Fibroblast of mammary gland (primary cell): ENCODE measurements around the gene FAM234B.
"Not testable (repeated sequence)": the region's sequence is repeated elsewhere in the genome, so short reads cannot be mapped to it uniquely, and the experiment has no call there.

ENCODE experiments used
- DNase-seq: peaks from one replicate; pipeline ENCODE4 v3.0.0-alpha.2; 2010; ENCODE audit warnings: low read depth
- H3K4me3 ChIP-seq: 2 replicates; pipeline ENCODE4 v1.5.1; 2011; ENCODE audit warnings: low read depth, mild to moderate bottlenecking, low read length, moderate library complexity; ENCODE audit not compliant: control insufficient read depth
- TF ChIP-seq, protein P1 (sequence below): conservative IDR thresholded peaks from 2 replicates; pipeline ENCODE4 v1.5.1; 2011; ENCODE audit warnings: low read depth, low read length, inconsistent platforms; ENCODE audit not compliant: control insufficient read depth, insufficient read depth

FAM234B gene

DNA sequence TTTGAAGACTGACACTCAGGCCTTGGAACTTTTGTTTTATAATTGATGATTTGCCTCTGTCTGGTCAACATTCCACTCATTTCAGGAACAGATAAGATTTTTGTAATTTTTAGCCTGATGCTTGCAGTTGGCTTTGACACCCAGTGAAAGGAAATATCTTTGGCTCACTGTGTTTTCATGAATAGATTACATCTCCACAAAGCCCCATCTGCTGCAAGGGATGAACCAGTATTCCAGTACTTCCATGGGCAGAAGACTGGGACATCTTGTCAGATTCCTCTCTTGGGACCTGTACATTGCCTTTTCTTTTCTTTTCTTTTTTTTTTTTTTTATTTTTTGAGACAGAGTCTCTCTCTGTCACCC lies 30.9 kb downstream of the FAM234B start:
- TF ChIP-seq, protein P1, sequence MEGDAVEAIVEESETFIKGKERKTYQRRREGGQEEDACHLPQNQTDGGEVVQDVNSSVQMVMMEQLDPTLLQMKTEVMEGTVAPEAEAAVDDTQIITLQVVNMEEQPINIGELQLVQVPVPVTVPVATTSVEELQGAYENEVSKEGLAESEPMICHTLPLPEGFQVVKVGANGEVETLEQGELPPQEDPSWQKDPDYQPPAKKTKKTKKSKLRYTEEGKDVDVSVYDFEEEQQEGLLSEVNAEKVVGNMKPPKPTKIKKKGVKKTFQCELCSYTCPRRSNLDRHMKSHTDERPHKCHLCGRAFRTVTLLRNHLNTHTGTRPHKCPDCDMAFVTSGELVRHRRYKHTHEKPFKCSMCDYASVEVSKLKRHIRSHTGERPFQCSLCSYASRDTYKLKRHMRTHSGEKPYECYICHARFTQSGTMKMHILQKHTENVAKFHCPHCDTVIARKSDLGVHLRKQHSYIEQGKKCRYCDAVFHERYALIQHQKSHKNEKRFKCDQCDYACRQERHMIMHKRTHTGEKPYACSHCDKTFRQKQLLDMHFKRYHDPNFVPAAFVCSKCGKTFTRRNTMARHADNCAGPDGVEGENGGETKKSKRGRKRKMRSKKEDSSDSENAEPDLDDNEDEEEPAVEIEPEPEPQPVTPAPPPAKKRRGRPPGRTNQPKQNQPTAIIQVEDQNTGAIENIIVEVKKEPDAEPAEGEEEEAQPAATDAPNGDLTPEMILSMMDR = no peak
- no peak for DNase-seq
- no peak overlapping the region for H3K4me3 ChIP-seq

DNA sequence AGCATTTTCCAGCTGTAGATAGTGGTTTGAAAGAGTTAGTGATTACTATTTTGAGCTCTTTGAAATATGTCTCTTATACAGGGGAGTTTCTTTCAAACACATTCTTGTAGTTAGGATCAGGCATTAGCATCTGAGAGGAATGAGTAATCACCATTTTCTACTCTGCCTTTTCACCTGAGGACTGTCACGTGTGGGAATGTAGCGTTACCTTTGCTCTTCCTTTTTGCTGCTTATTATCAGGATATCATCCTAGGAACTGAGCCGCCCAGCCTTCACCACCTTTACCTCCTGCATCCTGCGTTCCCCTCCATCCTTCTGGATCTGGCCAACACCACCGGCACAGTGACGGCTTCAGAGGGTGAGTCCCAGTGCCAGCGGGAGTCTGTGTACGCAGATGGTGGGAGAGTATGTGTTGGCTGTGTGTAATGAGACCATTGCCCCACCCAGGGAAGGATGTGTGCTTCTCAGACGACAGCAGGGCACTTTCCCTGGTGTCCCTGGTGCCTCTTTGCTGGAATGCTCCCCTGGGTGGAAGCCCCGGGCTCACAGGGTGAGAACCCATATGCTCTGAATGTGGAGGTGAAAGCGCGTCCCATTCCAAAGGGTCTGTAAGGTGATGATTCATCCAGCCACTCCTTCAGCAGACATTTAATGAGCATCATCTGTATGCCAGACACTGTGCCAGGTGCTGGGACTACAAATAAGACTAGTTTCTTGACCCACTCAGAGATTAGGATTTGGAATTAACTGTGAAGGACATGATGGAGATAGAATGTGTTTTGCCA lies 31.8 kb downstream of the FAM234B start:
- DNase-seq = no peak
- TF ChIP-seq, protein P1 = no peak

GRCh38 chr12:13079440-13079906 lies 35.3 kb downstream of the FAM234B start:
- TF ChIP-seq, protein P1 = no peak
- DNase-seq = no peak

More for the DNA sequence above, 31.8 kb downstream of the FAM234B start:
- no peak overlapping the region for H3K4me3 ChIP-seq

DNA sequence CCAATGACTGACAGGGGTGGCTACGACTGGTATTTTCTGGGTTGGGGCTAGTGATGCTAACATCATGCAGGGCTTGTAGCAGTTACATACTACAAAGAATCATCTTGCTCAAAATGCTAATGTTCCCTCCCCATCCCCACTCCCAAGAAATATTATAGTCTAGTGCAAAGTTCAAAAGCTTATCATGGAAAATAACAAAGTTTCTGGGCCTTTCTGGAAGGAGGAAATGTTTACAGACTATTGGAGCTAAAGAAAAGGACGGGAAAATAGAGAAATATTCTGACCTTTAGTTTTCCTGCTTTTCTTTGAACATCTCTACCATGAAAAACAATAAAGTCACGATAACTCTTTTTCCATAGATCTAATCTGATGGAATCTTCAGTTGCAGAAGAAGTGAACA lies 36.1 kb downstream of the FAM234B start:
- no peak overlapping the region for H3K4me3 ChIP-seq
- no peak for DNase-seq
- TF ChIP-seq, protein P1 = no peak

More at GRCh38 chr12:13079440-13079906, 35.3 kb downstream of the FAM234B start:
- no peak overlapping the region for H3K4me3 ChIP-seq

- TF ChIP-seq, protein P1 = no peak
- no peak for DNase-seq
- no peak overlapping the region for H3K4me3 ChIP-seq
These were observed 38.7 kb downstream of the FAM234B start for GRCh38 chr12:13082861-13083260.

DNA sequence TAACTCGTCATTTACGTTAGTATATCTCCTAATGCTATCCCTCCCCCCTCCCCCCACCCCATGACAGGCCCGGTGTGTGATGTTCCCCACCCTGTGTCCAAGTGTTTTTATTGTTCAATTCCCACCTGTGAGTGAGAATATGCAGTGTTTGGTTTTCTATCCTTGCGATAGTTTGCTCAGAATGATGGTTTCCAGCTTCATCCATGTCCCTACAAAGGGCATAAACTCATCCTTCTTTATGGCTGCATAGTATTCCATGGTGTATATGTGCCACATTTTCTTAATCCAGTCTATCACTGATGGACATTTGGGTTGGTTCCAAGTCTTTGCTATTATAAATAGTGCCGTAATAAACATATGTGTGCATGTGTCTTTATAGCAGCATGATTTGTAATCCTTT lies 39.5 kb downstream of the FAM234B start:
- not testable (repeated sequence) for H3K4me3 ChIP-seq, DNase-seq

DNA sequence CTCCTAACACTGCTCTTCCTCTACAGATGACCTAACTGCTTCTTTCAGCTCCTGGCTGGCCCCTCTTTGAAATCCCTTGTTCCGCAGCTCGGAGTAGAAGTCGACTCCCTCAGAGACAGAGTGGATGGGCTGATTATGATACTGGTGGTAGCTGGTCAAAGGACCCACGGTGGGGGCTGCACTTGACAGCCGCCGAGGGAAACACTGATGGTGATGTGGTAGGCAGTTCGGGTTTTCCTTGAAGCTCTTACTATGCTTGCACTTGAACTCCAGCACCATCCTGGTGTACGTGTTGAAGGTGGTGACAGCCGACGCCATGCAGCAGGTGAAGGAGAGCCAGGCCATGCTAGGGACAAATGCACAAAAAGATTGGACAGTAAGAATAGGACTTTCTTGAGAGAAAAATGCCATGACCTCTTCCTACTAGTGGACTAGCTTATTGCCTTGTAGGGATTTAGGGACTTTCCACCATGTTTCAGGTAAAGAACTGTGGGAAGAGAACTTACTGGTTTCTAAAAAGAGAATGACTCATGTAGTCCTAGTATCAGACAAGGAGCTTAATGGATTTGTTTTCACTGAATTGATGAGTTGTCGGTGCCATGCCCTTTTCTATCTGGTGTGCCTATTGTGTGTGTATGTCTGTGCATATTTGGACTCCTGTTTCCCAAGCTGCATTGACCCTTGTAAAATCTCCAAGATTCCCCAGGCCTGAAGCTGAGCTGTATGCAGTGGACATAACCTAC lies 40.9 kb downstream of the FAM234B start:
- TF ChIP-seq, protein P1 = no peak
- no peak overlapping the region for H3K4me3 ChIP-seq
- no peak for DNase-seq
